ENCODE data around the gene S100A11.
"Not testable (repeated sequence)": the region's sequence is repeated elsewhere in the genome, so short reads cannot be mapped to it uniquely, and the experiment has no call there.

S100A11 gene

DNA sequence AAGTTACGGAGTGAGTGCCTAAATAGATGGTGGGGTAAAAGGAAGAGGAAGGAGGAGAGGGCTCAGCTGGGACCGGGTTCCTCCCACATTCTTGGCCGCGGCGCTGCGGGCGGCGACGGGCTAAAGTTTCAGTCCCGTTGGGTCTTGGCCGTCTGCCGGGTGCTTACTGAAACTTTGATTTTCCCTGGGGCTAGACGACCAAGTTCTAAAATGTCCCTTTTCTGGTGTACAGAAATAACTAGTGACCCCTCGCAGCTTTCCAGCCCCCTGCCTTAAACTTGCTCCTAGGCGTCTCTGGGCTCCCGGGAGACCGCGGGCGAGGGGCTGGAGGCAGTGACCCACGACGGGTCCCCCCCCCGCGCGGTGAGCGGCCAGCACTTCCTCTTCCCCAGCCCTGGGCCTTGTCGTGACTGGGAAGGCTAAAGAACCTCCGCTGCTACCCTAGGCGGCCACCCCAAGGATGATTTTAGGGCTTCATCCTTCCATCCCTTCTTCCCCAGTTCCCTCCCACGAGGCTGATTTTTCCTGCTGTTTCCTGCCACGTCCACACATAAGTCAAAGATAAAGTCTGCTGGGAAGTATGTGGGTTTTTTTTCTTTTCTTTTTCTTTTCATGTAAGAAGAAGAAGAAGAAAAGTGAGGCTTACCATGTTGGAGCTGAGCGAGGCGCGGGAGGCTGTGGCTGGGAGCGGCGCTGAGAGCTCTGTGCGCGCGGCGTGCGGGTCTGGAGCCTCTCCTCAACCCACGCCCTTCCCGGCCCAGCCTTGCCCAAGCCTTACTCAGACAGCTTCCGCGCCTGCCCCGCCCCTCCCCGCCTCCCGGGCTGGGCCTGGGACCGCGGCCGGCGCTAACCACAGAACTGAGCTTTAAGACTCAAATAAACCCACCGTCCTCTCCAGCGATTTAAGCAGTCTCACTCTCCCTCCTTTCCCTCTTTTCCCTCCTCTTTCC lies at the start of gene S100A11:
TSS of gene S100A11 (minus strand) at position 738 of the 950 bp plus-strand sequence. CDS start at position 649, 89 bp downstream.
- peak in 37 of 51 donors; percentile 0 to 64 (median 20) for DNase-seq

DNA sequence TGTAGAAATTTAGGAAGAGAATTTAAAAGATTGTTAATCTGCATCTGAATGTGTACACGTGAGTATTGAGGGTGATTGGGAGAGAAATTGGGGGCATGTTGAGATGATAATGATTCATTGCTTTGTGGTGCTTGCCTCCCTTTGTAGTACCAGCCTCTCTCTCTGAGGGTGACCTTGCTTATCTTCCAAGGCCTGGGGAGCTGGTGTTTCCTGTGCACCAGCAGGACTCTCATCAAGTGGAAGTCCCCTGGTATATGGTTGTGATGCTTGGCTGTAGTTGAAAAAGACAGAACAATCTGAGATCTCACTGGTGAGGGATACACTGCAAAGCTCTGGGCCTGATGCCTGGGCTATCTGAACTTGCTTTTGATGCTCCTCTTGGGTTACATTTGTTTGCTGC lies 48.0 kb upstream of the S100A11 start:
- DNase-seq = no peak

DNA sequence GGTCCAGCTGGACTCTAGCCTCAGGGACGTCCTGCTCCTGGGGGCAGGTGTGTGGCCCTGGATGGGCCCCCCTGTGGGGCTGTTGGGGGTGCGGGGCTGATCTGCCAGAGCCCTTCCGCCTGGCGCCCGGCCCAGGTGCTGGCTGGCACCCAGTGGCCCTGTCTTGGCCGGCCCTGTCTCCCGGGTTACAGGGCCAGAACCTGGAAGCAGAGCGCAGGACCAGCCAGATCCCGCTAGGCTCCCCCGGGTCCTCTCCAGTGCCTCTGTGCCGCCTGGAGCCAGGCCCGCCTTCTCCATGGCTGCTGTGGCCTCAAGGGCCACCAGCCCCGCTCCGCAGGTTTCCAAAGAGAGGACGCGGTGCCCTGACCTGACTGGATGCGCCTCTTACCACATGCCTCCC lies 44.2 kb upstream of the S100A11 start:
- not testable (repeated sequence) for DNase-seq

DNA sequence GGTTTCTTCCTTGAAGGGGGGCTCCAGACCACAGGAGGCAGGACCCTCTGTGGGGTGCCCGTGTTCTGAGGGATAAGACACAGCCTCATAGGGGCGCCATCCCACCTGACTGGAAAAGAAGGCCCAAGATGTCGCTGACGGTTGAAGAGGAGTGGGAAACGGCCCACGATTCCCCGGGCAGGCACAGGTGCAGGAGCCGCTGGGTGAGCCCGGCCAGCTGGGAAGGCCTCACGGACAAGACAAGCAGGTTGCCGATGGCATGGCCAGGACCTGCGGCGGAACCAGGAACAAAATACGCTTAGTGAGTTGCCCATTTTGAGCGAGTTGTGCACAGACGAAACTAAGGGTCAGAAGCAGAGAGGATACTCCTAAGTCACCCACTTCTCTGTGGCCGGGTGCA lies 43.7 kb upstream of the S100A11 start:
- not testable (repeated sequence) for DNase-seq

DNA sequence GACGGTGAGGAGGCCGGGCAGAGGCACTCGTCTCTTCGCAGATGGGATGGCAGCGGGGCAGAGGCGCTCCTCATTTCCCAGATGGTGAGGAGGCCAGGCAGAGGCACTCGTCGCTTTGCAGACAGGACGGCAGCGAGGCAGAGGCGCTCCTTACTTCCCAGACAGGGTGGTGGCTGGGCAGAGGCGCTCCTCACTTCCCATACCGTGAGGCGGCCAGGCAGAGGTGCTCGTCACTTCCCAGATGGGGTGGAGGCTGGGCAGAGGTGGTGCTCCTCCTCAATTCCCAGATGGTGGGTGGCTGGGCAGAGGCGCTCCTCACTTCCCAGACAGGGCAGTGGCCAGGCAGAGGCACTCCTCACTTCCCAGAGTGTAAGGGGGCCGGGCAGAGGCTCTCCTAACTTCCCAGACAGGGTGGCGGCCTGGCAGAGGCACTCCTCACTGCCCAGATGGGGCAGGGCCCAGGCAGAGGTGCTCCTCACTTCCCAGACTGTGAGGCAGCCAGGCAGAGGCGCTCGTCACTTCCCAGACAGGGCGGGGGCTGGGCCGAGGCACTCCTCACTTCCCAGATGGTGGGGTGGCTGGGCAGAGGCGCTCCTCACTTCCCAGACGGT lies 42.1 kb upstream of the S100A11 start:
- DNase-seq = no peak

DNA sequence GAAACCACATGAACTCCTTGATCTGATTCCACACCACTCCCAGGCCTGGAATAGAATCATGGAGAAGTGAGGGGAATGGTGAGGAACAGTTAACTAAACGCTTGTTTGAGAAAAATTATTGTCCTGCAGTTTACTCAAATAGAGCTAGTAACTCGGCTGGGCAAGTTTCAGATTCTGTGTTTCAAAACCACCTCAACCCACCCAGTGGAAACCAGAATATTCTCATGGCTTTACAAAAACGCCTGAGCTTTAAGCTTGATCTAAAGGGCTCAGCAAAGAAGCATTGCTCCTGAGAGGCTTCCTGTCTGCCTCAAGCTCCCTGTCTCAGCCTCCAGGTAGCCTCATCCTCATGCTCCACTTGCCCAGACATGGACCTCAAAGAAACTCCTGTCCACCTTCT lies 35.5 kb upstream of the S100A11 start:
- DNase-seq = no peak

DNA sequence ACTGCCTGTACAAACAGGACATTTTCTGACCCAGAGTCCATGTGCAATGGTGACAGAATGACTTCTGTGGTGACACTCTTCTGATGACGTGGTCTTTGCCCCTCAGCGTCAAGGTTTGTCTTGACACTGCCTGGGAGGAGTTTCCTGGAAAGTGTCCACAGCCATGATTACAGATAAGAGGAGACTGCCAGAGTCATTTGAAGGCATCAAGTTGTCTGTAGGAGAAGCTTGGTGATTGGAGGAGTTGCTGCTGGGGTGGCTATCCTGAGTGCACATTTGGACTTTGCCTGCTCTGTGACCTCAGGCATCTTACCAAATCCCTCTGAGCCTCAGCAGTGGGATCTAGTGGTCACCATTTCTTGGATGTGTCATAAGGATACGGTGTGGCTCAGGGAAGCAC lies 34.3 kb upstream of the S100A11 start:
- no peak for DNase-seq

DNA sequence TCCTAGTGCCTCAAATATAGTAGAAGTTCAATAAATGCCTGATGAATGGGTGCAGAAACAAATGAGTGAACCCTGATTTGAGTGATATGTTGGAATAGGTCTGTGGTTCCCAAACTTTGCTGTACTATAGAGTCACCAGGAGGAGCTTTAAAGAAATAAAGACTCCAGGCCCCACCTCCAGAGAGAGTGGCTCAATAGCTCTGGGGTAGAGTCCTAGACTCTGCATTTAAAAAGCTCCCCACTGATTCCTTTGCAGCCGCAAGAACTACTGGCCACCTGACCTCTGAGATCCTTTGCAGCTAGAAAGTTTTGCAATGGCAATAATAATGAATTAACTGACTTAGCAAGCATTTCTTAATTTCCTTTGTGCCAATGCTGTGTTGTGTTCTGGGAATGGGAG lies 31.1 kb upstream of the S100A11 start:
- no peak for DNase-seq

DNA sequence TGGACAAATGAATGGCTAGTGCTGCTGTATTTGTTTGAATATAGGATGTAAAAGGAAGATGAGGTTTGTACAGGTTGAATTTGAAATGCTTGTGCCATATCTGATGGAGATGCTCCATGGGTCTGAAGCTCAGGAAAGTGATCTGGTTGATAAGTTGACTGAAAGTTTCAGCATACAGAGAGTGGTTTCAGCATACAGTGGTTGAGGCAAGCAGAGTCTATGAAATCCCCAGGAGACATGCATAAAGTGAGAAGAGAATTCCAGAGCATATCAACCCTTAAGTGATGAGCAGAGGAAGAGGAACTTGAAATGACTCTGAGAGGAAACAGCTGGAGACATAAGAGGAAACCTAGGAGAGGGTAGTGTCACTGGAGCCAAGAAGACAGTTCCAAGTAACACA lies 30.3 kb upstream of the S100A11 start:
- DNase-seq = no peak

DNA sequence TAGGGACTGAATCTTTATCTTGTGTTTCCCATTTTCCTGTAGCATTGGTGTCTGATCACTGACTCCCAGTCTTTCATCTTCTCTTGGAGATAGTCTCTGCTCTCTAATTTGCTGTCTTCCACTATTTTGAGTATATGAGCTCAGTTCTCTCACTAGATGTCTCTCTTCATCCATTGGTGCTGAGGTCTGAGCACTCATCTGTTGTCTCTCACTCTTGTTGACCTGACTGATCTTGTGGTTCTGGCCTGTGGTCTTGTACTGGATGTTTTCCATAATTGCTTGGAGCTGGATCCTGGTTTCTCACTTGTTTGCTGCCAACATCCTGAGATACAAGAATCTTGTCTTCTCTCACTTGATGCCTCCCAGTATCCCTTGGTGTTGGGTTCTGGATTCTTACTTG lies 25.1 kb upstream of the S100A11 start:
- DNase-seq = no peak

DNA sequence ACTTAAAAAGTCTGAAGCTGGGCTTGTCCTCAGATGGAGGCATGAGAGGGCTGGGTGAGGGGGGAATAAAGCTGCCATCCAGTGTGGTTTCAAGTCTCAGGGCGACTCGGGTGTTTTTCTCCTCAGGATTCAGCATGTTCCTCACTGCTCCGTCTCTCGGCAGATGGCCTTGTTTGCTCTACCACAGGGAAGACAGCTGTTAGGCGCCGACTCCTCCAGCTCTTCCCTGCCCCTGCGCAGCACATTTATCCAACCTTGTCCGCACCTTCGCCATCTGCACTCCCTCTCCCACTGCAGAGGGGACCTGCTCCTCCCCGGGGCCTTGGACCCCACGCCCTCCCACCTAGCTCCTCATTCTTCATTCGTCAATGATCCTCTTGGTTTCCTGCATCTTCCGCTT lies 16.6 kb upstream of the S100A11 start:
- no peak for DNase-seq

DNA sequence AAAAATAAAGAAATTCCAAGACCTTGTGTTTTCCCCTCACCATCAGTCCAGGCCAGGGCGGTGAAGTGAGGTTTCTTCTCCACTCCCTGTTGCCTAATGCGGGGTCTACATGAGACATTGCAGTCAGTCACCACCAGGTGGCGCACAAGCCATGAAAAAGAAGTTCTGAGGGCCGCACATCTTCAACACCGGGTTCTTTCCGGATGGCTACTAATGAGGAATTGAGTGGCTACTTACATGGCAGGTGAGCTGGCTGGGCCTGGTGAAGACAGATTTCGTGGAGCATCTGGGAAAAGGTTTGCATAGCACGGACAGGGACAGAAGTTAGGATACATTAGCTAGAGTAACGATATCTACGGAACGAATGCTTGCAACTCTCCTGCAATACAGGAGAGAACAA lies 15.8 kb upstream of the S100A11 start:
- DNase-seq = peak in 50 of 51 donors; percentile 4 to 84 (median 50)

DNA sequence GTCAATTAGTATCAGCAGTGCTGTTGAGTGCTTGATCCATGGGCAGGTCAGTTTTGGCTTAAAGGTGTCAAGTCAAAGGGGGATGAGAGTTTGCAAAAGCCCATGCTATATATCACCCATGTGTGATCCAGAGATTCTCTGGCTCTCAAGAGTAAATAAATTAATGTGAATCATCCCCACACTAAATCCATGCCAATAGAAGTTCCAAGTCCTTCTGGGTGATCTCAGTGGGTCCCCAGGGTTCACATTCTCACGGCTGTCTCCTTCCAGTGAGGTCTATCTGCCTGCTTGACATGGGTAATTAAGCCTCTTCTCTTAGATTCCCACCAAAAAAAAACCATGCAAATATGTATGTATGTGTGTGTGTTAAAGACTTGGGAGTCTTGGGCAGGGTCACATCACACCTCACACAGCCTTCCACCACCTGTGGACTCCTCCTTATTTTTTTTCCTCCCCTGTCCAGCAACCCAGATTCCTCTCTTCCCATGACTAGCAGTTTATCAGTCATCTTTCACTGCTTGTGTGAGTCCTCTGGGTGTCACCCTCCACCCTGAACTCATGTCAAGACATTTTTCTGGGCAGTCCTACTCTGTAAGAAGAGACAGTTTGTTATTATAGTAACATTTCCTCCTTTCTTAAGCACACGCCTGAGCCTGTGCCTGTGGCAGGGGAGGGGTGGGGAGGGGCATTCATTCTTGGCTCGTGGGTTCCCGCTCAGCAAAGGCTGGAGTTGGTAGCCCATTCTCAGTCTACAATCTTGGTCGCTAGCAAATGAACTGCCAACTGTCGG lies 14.3 kb upstream of the S100A11 start:
- no peak for DNase-seq

DNA sequence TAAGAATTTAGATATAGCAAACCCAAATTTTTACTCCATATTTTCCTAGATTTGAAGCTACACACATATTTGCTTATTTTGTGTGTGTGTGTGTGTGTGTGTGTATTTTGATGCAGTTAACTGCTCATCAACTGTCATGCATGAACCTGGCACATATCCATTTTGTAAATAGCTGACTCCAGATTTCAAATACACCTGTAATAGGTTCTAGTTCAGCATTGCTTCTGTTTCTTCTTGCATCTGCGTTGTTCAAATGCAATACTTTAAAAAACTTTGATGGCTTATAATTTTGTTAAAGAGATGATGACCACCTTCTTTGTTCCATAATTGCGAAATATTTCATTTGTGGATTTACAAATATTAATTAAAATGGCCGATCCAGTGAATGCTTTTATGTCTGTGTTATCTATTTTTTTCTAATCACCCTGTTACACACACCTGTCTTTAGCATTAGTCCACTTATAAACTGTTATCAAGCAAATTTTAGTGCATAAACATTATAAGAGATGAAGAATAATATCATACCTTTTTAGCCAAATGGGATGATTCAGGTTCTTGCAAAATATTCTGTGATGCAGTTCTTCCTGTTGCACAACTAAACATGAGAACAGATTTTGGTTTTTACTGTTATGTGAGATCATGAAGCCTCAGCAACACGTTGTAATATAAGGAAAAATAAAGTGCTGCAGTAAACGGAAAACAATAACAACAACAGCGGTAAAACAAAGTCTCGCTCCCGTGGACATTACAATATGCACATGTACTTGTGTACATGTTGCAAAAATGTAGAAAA lies 12.7 kb upstream of the S100A11 start:
- DNase-seq = no peak

DNA sequence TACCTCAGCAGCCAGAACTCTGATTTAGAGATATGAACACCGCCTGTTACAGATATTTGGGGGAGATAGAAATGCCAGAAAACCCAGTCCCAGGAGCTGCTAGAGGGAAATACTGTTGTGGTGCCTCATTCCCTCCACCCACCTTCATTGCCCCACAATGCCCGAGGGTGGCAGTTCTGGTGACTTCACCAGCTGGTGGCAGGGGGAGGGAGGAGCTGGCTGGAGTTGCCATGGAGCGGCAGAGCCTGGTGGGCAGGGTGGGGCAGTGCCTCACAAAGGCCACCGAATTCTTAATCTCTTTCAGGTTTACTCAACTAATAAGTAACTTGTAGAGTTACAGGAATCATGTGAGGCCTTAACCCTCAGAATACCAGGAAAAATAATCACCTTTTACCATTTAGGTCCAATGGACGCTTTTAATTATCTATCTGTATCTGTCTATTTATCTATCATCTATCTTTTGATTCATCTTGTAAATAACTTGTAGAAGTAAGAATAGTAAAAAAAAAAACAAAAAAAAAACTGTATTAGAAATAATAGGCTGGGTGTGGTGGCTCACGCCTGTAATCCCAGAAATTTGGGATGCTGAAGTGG lies 11.7 kb upstream of the S100A11 start:
- peak in 15 of 51 donors; percentile 8 to 63 (median 32) for DNase-seq

DNA sequence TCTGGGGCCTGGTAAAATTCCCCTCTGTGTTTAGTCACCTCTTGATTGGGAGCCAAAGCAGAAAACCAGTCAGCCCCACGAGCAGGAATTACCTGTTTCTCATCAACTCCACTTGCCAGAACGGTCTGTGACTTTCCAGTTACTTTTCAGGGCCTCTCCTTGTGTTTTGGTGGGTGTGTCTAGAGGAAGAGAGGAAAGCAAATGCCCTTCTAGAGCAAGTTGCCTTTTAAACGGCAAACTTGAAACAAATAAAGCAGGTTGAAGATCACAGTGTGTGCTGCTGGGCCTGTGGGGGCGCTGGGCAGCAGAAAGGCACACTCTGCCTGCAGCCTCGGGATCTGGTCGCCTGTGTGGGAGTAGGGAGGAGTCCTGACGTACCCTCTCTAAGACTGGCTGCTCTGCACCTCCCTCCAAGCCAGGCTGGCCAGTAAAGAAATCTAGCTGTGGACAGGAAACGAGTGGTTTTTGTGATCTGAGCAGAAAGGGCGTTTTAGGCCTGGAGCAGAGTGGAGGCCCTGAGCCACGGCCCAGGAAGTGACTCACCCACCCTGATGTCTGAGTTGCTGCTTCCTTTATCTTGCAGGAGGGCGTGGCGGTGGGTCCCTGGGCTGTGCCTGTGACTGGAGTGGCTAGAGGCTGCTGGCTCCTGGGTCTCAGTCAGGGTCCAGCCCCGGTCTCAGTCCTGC lies 11.1 kb upstream of the S100A11 start:
- peak in 45 of 51 donors; percentile 4 to 85 (median 49) for DNase-seq

DNA sequence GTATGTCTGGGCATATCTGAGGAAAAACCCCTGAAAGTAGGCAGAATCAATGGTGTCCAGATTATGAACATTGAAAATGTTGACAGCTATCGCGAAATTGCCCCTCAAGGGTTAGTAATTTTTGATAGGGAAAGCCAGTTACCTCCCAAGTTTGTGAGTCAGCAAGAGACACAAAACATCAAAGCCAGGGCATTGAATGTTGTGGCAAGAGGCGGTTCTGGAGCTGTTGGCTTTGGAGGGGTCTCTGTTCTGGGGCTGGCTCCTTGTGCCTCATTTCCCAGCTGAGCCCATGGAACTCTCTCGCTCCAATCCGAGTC lies 10.6 kb upstream of the S100A11 start:
- no peak for DNase-seq

DNA sequence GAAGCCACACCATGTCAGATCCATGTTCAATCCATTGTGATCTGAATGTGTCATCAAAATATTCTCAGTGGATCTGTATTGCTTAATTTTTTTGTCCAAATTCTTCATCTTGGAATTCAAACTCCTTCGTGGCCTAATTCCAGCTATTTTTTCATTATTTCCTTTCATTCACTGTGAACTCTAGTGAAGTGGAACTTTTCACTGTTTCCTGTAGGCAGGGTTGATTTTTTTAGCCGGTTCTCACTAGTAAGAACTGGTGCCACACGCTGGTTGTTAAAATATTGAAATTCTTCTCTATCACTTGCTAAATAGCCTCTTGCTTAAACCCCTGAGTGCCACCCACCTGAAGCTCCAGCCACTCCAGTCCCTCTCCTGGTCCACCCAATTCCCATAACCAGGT lies 7.6 kb upstream of the S100A11 start:
- no peak for DNase-seq

DNA sequence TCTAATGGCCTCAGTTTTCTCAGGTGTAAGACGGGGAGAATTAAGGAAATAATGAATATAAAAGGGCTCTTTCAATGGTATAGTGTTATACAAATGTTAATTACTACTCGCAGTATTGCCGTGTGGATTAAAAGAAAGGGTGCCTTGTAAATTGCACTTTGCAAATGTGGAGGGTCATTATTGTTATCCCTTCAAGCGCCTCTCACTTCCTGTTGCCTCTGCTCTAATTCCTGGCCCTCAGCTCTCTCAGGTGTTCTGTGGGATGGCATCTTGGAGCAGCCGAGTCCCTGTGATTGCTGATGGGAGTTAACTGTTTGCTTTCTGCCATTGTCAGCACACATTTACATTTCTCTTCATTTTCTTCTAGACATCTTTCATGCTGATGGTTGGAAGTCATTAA lies 7.1 kb upstream of the S100A11 start:
- DNase-seq = no peak

DNA sequence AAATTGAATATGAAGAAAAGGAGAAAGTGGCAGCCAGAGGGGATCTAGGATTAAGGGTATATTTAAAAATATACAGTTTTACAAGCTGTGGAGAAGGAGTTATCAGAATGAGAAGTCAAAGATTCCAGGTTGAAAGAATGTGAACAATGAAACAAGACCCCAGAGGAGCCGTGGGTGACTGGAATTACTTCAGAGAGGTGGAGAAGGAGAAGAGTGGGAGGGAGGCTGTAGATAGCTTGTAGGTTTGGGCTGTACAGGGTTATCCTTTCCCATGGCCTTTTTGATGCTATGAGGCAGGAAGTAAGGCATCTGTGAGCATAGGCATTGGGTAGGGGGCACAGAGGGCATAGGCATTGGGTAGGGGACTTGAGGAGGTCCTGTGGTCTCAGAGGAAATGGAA lies 5.2 kb upstream of the S100A11 start:
- DNase-seq = no peak

Data from hypothalamus (tissue), 51 donors.